Aorta (tissue), 5 donors: ENCODE measurements around the gene CEMIP. TPM values are rescaled to one million over a fixed set of nuclear protein-coding genes. Genes with fewer than 3 reads are reported as not detected.

ENCODE experiments used
- ATAC-seq: fragments of 200-7000 bp; cut with Tn5 transposase; one replicate; pipeline ENCODE4 v1.9.1; 2022; ENCODE audit warnings: moderate library complexity; ENCODE audit not compliant: low FRiP score
- DNase-seq, 2 donors: peaks; one replicate each; pipeline ENCODE4 v3.0.0-alpha.2; 2020
- H3K27ac ChIP-seq, 2 donors: one replicate each; pipeline ENCODE4 v1.5.1; 2013; ENCODE audit warnings: low read length in 2 of 2, mild to moderate bottlenecking in 2 of 2, moderate library complexity in 2 of 2, control low read depth in 1 of 2, inconsistent platforms in 1 of 2, low read depth in 1 of 2
- H3K27me3 ChIP-seq, 2 donors: one replicate each; pipeline ENCODE4 v1.6.1; 2013; ENCODE audit warnings: control low read depth in 1 of 2, low read length in 1 of 2, mild to moderate bottlenecking in 1 of 2, moderate library complexity in 1 of 2; ENCODE audit not compliant: insufficient read depth in 2 of 2, control insufficient read depth in 1 of 2
- H3K36me3 ChIP-seq, 2 donors: one replicate each; pipeline ENCODE4 v1.6.1; 2013; ENCODE audit warnings: control low read depth in 1 of 2, low read length in 1 of 2, mild to moderate bottlenecking in 1 of 2; ENCODE audit not compliant: insufficient read depth in 2 of 2, control insufficient read depth in 1 of 2
- H3K4me1 ChIP-seq, 2 donors: one replicate each; pipeline ENCODE4 v1.6.1; 2013; ENCODE audit warnings: low read length in 2 of 2, control low read depth in 1 of 2, mild to moderate bottlenecking in 1 of 2, moderate library complexity in 1 of 2; ENCODE audit not compliant: insufficient read depth in 2 of 2, control insufficient read depth in 1 of 2
- H3K4me3 ChIP-seq, 2 donors: one replicate each; pipeline ENCODE4 v1.5.1; 2013; ENCODE audit warnings: low read length in 2 of 2, control low read depth in 1 of 2, mild to moderate bottlenecking in 1 of 2
- H3K9me3 ChIP-seq: one replicate; pipeline ENCODE4 v1.6.1; 2013; ENCODE audit warnings: mild to moderate bottlenecking, low read length; ENCODE audit not compliant: control insufficient read depth
- WGBS, 2 donors: extraction: QIAGEN DNeasy Blood & Tissue Kit; methylation state at CpG; one replicate each; pipeline ENCODE4 v1.1.7; 2013; 5-methylcytosine and 5-hydroxymethylcytosine counted together
- intact Hi-C, 2 donors: fragments of 100-400 bp; cut with DNase I; formaldehyde crosslinking; loops; one replicate each; pipeline versions ENCODE4 v1.14.2 to v1.15.0; 2022
- polyA plus RNA-seq, 2 donors: library from polyadenylated mRNA; stranded (reverse); fragments of 200-250 nt; gene quantifications; one replicate each; pipeline ENCODE4 v1.2.3, GENCODE V29; 2013
- total RNA-seq, 2 donors: library from RNA; stranded (reverse); fragmentation: NEBNext Ultra II Directional; extraction: Animal tissue kit (Norgen Biotek cat#: 25700); gene quantifications; one replicate each; pipeline ENCODE4 v1.2.1, GENCODE V29; 2021
- donor health status: healthy with polysubstance abuse.
- donor health status: Bipolar disorder and iron deficiency.
- donor health status: DM: no; HTN: no; CAD: no.
- donor health status: DM: no; HTN: no; CAD: no.
- donor health status: DM: yes; HTN: yes; CAD: no.

Gene CEMIP
- total and polyA plus RNA-seq, 4 donors, result under 0.01 to 12.1 (median 3.8) TPM

GRCh38 chr15:80982839-80983238 is 203.7 kb downstream of the CEMIP start:
- no peak for DNase-seq
- no peak for ATAC-seq
- intact Hi-C loops, result no loop called here
- H3K27ac ChIP-seq, result no peak overlapping the region
- no peaks in the 10 kb centered on the region for H3K9me3 ChIP-seq
- no peaks in the 10 kb centered on the region for H3K27me3 ChIP-seq
- no peaks in the 10 kb centered on the region for H3K4me1 ChIP-seq
- H3K4me3 ChIP-seq, result no peak overlapping the region
- WGBS, 2 donors, result 90 to 92% methylated on average over 5 of the region's 5 CpGs
- H3K36me3 ChIP-seq, result peaks cover 0 to 2% of the 10 kb centered on the region in 2 donors

DNA sequence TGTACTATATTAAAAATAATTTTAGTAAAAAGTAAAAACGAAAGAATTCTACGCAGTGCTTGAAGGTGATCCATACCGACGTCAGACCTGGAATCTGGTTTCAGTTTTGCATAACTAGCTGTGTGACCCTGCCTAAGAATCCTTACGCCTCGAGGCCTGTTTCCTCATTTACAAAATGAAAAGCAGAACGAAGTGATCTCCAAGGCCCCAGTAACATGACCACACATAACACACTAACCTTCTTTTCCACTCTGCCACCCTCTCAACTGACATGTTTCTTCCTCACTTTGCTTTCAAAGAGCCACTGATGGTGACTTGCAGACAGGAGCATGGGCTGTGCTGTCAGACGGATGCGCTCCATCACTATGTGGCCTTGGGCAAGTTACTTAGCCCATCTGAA is 205.7 kb downstream of the CEMIP start:
- Histone ChIP-seq H3K4me3 (no peak overlapping the region), H3K36me3 (peaks cover 0 to 2% of the 10 kb centered on the region in 2 donors), H3K27me3 (no peaks in the 10 kb centered on the region), H3K4me1 (peaks cover 0 to 5% of the 10 kb centered on the region in 2 donors), H3K9me3 (no peaks in the 10 kb centered on the region), H3K27ac (no peak overlapping the region)
- DNase-seq, result no peak
- WGBS, 2 donors, result 79 to 82% methylated on average over 9 of the region's 9 CpGs
- intact Hi-C loops, result no loop called here
- no peak for ATAC-seq

- no peak for ATAC-seq
- Histone ChIP-seq H3K27me3 (no peaks in the 10 kb centered on the region), H3K27ac (no peak overlapping the region), H3K9me3 (no peaks in the 10 kb centered on the region), H3K4me3 (no peak overlapping the region), H3K36me3 (peaks cover 0 to 2% of the 10 kb centered on the region in 2 donors), H3K4me1 (peaks cover 0 to 5% of the 10 kb centered on the region in 2 donors)
- intact Hi-C loops, result no loop called here
- 82 to 87% methylated on average over 5 of the region's 5 CpGs for WGBS, 2 donors
- DNase-seq, result no peak
These were observed 206.8 kb downstream of the CEMIP start for GRCh38 chr15:80985981-80986380.

GRCh38 chr15:80986487-80986886 is 207.3 kb downstream of the CEMIP start:
- intact Hi-C loops, result no loop called here
- ATAC-seq, result no peak
- no peaks in the 10 kb centered on the region for H3K27me3 ChIP-seq

DNA sequence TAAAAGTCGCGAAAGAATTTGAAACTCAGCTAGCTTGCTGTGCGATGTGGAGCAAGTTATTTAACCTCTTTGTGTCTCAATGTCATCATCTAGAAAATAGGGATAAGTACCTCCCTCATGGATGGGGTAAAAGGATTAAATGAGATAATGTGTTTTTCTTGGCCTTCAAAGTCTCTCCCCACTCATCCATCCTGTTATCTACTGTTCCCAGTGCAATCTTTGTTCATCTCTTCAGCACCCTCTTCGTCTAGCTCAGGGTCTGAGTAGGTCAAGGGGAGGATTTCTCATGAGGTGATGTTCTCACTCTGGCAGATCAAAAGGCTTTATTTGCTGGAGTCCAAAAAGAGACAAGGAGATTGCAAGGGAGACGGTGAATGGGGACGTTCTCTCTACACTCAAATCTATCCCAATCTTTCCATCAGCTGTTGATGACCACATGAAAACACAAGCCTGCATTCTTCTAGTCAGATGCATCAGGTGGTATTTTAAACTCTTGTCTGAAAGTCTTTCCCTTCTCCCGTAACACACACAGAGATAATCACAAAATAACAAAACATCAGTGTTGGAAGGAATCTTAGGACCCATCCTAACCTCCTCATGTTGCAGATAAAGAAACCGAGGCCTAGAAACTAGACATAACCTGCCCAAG is 209.1 kb downstream of the CEMIP start:
- ATAC-seq (no peak), DNase-seq (no peak)
- H3K27me3 ChIP-seq, result no peaks in the 10 kb centered on the region
- intact Hi-C loops, result no loop called here
- H3K36me3 ChIP-seq, result peaks cover 0 to 2% of the 10 kb centered on the region in 2 donors
- H3K4me3 ChIP-seq, result peak overlapping the region; percentile 62 to 83
- no peaks in the 10 kb centered on the region for H3K9me3 ChIP-seq
- no peak overlapping the region for H3K27ac ChIP-seq
- H3K4me1 ChIP-seq, result peaks cover 0 to 5% of the 10 kb centered on the region in 2 donors
- WGBS, 2 donors, result 56 to 66% methylated on average over 8 of the region's 8 CpGs

More at GRCh38 chr15:80986487-80986886, 207.3 kb downstream of the CEMIP start:
- no peak for DNase-seq
- Histone ChIP-seq H3K36me3 (peaks cover 0 to 2% of the 10 kb centered on the region in 2 donors), H3K27ac (no peak overlapping the region), H3K4me3 (no peak overlapping the region), H3K9me3 (no peaks in the 10 kb centered on the region), H3K4me1 (peaks cover 0 to 5% of the 10 kb centered on the region in 2 donors)
- WGBS, 2 donors, result 90 to 94% methylated on average over 1 of the region's 1 CpG

GRCh38 chr15:80989081-80989517 is 209.9 kb downstream of the CEMIP start:
- Histone ChIP-seq H3K27me3 (no peaks in the 10 kb centered on the region), H3K36me3 (peaks cover 0 to 2% of the 10 kb centered on the region in 2 donors), H3K9me3 (no peaks in the 10 kb centered on the region), H3K4me1 (peaks cover 0 to 5% of the 10 kb centered on the region in 2 donors), H3K4me3 (peak overlapping the region; percentile 62 to 83), H3K27ac (peak overlapping the region in 1 of 2 donors; percentile 81)
- no peak for ATAC-seq
- DNase-seq, result no peak
- intact Hi-C loops, result no loop called here
- WGBS, 2 donors, result 1 to 2% methylated on average over 7 of the region's 7 CpGs

DNA sequence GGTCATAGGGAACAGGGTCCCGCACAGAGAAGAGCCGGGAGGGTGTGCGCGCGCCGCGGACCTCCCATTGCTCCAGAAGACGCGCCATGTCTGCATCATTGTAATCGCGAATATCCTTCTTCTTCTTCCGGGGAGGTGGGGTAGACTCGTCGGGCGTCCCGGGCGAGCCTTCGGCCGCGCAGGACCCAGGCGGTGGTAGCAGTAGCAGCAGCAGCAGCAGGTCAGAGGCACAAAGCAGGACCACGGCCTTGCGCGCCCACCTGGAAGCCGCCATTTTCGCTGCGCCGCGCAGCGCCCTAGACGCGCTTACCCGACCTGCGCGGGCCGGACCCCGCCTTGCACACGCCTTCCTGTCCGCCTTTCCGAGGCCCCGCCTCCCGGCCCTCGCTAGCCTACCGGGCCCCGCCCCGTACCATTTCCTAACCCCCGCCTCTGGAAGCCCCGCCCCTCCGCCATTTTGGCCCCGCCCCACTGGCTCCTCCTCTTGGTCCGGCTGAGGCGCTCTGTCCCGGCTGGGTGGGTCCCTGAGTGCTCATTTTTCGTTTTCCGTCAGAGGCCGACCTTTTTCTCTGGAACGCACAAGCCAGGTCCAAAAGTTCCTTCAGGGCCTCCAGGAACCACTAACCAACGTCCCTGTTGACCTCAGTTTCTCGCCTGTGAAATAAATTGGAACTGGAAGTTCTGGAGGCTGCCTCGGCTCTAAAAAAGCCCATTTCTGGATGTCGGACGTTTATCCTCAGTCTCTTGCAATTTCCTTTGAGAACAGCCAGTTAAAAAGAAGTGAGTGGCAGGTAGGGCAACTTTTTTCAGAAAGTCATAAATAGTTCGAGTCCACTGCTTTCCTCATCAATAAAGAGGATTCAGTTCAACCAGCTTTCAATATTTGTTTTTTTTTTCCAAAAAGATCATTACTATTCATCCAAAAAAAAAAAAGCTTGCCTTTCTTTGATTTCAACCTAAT is 210.6 kb downstream of the CEMIP start, which contains the start of gene MESD:
TSS of gene MESD (minus strand) at position 302 of the 961 bp plus-strand sequence. CDS start at position 274, 28 bp downstream.
- Histone ChIP-seq H3K27me3 (no peaks in the 10 kb centered on the region), H3K4me1 (peaks cover 0 to 5% of the 10 kb centered on the region in 2 donors)
- ATAC-seq, result peak; percentile 99

DNA sequence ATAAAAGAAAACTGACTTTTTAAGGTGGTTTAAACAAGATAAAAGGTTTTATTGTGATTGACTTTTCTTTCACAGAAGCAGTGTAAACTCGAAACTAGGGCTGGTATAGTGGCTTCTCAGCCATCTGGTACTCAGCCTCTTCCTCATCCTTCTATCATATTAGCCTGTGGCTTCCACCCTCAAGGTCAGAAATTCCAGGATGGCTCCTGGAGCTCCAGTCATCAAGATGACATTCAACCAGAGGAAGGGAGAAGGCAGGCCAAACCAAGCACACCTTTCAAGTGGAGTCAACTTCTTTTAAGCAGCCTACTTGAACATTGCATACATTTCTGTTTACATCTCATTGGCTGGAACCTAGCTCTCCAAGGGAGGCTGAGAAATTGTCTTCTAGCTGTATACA is 211.8 kb downstream of the CEMIP start:
- DNase-seq (no peak), ATAC-seq (no peak)
- Histone ChIP-seq H3K27me3 (no peaks in the 10 kb centered on the region), H3K4me1 (peaks cover 0 to 5% of the 10 kb centered on the region in 2 donors), H3K4me3 (no peak overlapping the region), H3K9me3 (no peaks in the 10 kb centered on the region), H3K27ac (peak overlapping the region in 1 of 2 donors; percentile 25), H3K36me3 (no peaks in the 10 kb centered on the region)
- intact Hi-C loops, result no loop called here
- WGBS, 2 donors, result 89 to 97% methylated on average over 1 of the region's 1 CpG

More for the DNA sequence above, 210.6 kb downstream of the CEMIP start, which contains the start of gene MESD:
- peaks cover 0 to 2% of the 10 kb centered on the region in 2 donors for H3K36me3 ChIP-seq
- peak within 1 kb of the TSS; percentile 78 to 94 for H3K27ac ChIP-seq
- WGBS, 2 donors, result 0 to 1% methylated on average over 57 to 63 of the region's 63 CpGs
- H3K9me3 ChIP-seq, result no peaks in the 10 kb centered on the region
- intact Hi-C loops, result no loop called here
- peak; percentile 99 to 100 for DNase-seq
- peak within 1 kb of the TSS; percentile 83 to 92 for H3K4me3 ChIP-seq
